ENCODE measurements around the gene CLMP.
"Not testable (repeated sequence)": the region's sequence is repeated elsewhere in the genome, so short reads cannot be mapped to it uniquely, and the experiment has no call there.

The CLMP gene

DNA sequence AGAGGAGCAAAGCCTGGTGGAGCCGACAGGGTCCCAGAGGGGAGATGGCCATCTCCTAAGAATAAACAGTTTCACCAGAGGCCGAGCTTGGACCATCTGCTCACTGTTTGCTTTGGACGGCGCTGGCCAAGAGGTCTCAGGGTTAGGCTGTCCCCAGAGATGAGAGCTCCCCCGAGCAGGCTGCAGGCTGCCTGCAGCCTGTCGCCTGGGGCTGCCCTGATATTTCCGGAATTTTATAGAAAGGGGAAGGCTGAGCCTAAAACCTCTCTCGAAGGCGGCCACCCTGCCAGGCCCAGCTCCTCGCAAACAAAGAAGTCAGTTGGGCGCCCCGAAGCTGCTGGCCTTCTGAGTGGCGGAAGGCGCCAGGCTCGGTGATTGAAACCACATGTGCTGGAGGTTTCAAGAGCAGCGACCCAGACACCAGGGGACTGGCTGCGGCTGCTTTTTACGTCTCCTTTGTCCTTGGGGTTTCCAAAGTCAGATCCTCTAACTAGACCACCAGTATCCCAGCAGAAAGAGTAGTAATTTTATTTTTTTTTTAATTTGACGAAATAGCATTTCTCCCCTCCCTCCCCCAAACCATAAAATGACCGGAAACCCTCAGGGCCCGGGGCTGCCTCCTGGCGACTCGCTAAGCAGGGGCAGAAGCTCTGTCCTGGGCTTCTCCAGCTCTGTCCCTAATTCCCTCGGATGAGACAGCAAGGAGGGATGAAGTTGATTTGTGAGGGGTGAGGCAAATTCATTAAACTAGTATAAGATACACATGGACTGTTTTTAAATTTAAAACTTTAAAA, 57.4 kb downstream of the CLMP start:
- Mint-ChIP-seq H3K27ac (no peak overlapping the region), H3K4me1 (ENCODE audit: low read depth) (no peaks in the 10 kb centered on the region), H3K4me3 (no peak overlapping the region), H3K27me3 (ENCODE audit: low read depth) (no peaks in the 10 kb centered on the region), H3K9me3 (no peaks in the 10 kb centered on the region), H3K36me3 (ENCODE audit: low read depth) (no peaks in the 10 kb centered on the region)
- DNase-seq (ENCODE audit: low spot score) = no peak

DNA sequence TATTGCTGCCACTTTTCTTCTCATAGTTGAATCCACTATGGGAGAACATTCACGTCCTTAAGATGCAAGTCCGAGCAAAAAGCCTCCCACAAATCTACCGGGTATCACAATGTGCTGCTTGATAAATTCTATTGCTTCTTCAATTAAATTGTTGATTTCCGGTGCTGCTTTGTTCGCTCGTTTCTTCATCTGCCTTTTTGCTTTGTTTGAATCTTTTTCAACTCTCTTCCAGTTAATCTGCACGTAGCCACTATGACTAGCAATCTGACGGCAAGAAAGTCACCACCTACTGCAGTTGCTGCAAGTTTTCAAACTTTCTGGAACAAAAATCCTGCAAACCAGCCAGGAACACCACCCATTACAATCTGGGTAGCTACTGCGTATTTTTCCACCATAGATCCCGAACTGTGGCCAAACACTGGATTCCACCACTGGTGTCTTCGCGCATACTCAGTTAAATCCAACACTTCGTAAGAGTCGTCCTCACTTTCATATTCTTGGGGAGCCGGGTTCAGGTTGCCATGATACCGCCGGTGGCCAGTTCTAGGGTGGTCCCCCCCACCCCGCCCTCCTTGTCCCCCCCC, 59.1 kb downstream of the CLMP start:
- no peaks in the 10 kb centered on the region for H3K4me1 Mint-ChIP-seq (ENCODE audit: low read depth)
- DNase-seq (ENCODE audit: low spot score) = no peak
- H3K27ac Mint-ChIP-seq = no peak overlapping the region
- no peaks in the 10 kb centered on the region for H3K27me3 Mint-ChIP-seq (ENCODE audit: low read depth)
- no peak overlapping the region for H3K4me3 Mint-ChIP-seq
- no peaks in the 10 kb centered on the region for H3K36me3 Mint-ChIP-seq (ENCODE audit: low read depth)
- no peaks in the 10 kb centered on the region for H3K9me3 Mint-ChIP-seq

DNA sequence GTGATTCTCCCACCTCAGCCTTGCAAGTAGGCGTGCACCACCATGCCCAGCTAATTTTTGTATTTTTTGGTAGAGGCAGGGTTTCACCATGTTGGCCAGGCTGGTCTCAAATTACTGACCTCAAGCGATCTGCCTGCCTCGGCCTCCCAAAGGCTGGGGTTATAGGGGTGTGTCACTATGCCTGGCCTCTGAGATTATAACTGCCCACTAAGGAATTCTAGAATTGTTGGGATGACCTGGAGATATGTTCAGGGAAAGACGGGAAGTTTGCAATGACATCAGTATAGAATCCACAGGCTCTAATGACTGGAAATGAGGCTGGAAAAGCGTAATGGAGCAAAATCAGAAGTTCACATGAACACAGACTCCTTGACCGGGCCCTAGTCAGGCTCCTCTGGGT, 62.2 kb downstream of the CLMP start:
- no peak overlapping the region for H3K27ac Mint-ChIP-seq
- peaks cover 2% of the 10 kb centered on the region for H3K4me1 Mint-ChIP-seq (ENCODE audit: low read depth)
- DNase-seq (ENCODE audit: low spot score) = no peak
- no peaks in the 10 kb centered on the region for H3K36me3 Mint-ChIP-seq (ENCODE audit: low read depth)
- no peaks in the 10 kb centered on the region for H3K9me3 Mint-ChIP-seq
- H3K27me3 Mint-ChIP-seq (ENCODE audit: low read depth) = no peaks in the 10 kb centered on the region
- H3K4me3 Mint-ChIP-seq = no peak overlapping the region

GRCh38 chr11:123132034-123132766, 62.8 kb downstream of the CLMP start:
- not testable (repeated sequence) for H3K9me3 Mint-ChIP-seq; H3K36me3 Mint-ChIP-seq (ENCODE audit: low read depth); H3K27ac Mint-ChIP-seq; H3K4me3 Mint-ChIP-seq; DNase-seq (ENCODE audit: low spot score); H3K27me3 Mint-ChIP-seq (ENCODE audit: low read depth); H3K4me1 Mint-ChIP-seq (ENCODE audit: low read depth)

- H3K27me3 Mint-ChIP-seq (ENCODE audit: low read depth) = no peaks in the 10 kb centered on the region
- H3K4me1 Mint-ChIP-seq (ENCODE audit: low read depth) = peaks cover 2% of the 10 kb centered on the region
- H3K27ac Mint-ChIP-seq = no peak overlapping the region
- no peak for DNase-seq (ENCODE audit: low spot score)
- H3K9me3 Mint-ChIP-seq = no peaks in the 10 kb centered on the region
- H3K36me3 Mint-ChIP-seq (ENCODE audit: low read depth) = no peaks in the 10 kb centered on the region
- no peak overlapping the region for H3K4me3 Mint-ChIP-seq
Observed at GRCh38 chr11:123129920-123130319, 65.1 kb downstream of the CLMP start.

GRCh38 chr11:123125169-123125568, 69.9 kb downstream of the CLMP start:
- no peak for DNase-seq (ENCODE audit: low spot score)
- H3K9me3 Mint-ChIP-seq = no peaks in the 10 kb centered on the region
- no peak overlapping the region for H3K4me3 Mint-ChIP-seq
- no peak overlapping the region for H3K27ac Mint-ChIP-seq
- peaks cover 2% of the 10 kb centered on the region for H3K27me3 Mint-ChIP-seq (ENCODE audit: low read depth)
- no peaks in the 10 kb centered on the region for H3K36me3 Mint-ChIP-seq (ENCODE audit: low read depth)
- peaks cover 2% of the 10 kb centered on the region for H3K4me1 Mint-ChIP-seq (ENCODE audit: low read depth)

DNA sequence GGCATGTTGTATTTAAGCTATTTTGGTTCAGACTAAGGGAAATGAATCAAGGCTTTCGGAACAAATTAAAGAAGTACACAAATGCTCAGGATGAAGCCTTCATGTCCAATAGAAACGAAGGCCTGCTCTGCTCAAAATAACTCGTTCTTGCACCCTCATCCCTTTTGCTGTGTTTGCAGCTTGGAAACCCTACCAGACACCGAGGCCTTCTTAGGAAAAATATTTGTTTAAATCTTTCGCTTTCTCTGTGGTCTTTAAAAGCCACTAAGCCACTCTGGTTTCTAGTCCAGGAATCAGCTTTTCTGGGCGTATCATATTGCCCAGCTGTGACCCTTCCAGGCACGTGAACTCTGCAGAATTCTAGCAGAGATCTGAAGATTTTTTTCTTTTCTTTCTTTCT, 72.2 kb downstream of the CLMP start:
- Mint-ChIP-seq H3K27ac (no peak overlapping the region), H3K27me3 (ENCODE audit: low read depth) (peaks cover 2% of the 10 kb centered on the region), H3K4me3 (no peak overlapping the region), H3K36me3 (ENCODE audit: low read depth) (no peaks in the 10 kb centered on the region), H3K4me1 (ENCODE audit: low read depth) (peaks cover 6% of the 10 kb centered on the region), H3K9me3 (no peaks in the 10 kb centered on the region)
- DNase-seq (ENCODE audit: low spot score) = no peak

DNA sequence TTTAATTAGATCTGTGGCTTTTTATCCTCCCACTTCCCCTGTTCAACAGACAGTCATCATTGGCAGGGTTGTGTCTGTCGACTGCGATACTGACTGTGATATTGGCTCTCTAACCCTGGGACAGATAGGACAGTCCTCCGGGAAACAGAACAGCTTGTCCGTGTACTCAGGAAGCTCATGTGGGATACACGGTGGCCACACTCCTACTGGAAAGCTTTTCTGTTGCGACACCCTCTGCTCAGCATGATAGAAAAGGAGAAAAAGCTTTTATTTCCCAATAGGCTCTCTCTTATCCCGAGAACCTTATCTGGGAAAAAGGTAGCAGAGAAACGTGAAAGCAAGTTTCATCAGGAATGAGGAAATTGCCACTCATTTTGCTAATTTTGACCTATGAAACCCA, 72.7 kb downstream of the CLMP start:
- H3K4me1 Mint-ChIP-seq (ENCODE audit: low read depth) = peaks cover 6% of the 10 kb centered on the region
- no peaks in the 10 kb centered on the region for H3K36me3 Mint-ChIP-seq (ENCODE audit: low read depth)
- no peak overlapping the region for H3K4me3 Mint-ChIP-seq
- H3K27ac Mint-ChIP-seq = no peak overlapping the region
- peaks cover 2% of the 10 kb centered on the region for H3K27me3 Mint-ChIP-seq (ENCODE audit: low read depth)
- DNase-seq (ENCODE audit: low spot score) = no peak
- no peaks in the 10 kb centered on the region for H3K9me3 Mint-ChIP-seq

DNA sequence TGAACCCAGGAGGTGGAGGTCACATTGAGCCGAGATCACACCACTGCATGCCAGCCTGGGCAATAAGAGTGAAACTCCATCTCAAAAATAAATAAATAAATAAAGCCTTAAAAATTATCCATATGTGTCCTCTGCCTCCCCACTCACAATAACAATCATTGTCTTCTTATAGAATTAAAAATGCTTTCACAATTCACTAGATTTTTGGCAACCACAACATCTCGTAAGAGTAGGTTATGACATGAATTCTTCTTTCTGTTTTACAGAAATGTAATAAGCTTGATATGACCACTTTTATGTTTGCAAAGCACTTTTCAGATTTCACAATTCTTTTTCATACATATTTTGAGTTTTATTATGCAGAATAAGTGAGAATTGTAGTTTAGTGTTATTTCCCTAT, 78.6 kb downstream of the CLMP start:
- Mint-ChIP-seq H3K4me1 (ENCODE audit: low read depth) (peaks cover 6% of the 10 kb centered on the region), H3K27ac (no peak overlapping the region), H3K4me3 (no peak overlapping the region), H3K27me3 (ENCODE audit: low read depth) (no peaks in the 10 kb centered on the region), H3K36me3 (ENCODE audit: low read depth) (no peaks in the 10 kb centered on the region), H3K9me3 (no peaks in the 10 kb centered on the region)
- no peak for DNase-seq (ENCODE audit: low spot score)

GRCh38 chr11:123111465-123111864, 83.6 kb downstream of the CLMP start:
- H3K36me3 Mint-ChIP-seq (ENCODE audit: low read depth) = no peaks in the 10 kb centered on the region
- no peak for DNase-seq (ENCODE audit: low spot score)
- H3K4me3 Mint-ChIP-seq = no peak overlapping the region
- H3K27ac Mint-ChIP-seq = no peak overlapping the region
- H3K4me1 Mint-ChIP-seq (ENCODE audit: low read depth) = peaks cover 3% of the 10 kb centered on the region
- H3K9me3 Mint-ChIP-seq = no peaks in the 10 kb centered on the region
- peaks cover 13% of the 10 kb centered on the region for H3K27me3 Mint-ChIP-seq (ENCODE audit: low read depth)

- Mint-ChIP-seq H3K4me1 (ENCODE audit: low read depth) (peaks cover 3% of the 10 kb centered on the region), H3K27ac (no peak overlapping the region), H3K36me3 (ENCODE audit: low read depth) (no peaks in the 10 kb centered on the region), H3K9me3 (no peaks in the 10 kb centered on the region), H3K4me3 (no peak overlapping the region), H3K27me3 (ENCODE audit: low read depth) (peaks cover 13% of the 10 kb centered on the region)
- DNase-seq (ENCODE audit: low spot score) = no peak
Observed at GRCh38 chr11:123110397-123110796, 84.7 kb downstream of the CLMP start.

- Mint-ChIP-seq H3K4me3 (no peak overlapping the region), H3K27me3 (ENCODE audit: low read depth) (peaks cover 13% of the 10 kb centered on the region), H3K9me3 (no peaks in the 10 kb centered on the region), H3K27ac (no peak overlapping the region), H3K4me1 (ENCODE audit: low read depth) (peaks cover 10% of the 10 kb centered on the region), H3K36me3 (ENCODE audit: low read depth) (no peaks in the 10 kb centered on the region)
- DNase-seq (ENCODE audit: low spot score) = no peak
Observed at GRCh38 chr11:123107945-123108495, 87.0 kb downstream of the CLMP start.

DNA sequence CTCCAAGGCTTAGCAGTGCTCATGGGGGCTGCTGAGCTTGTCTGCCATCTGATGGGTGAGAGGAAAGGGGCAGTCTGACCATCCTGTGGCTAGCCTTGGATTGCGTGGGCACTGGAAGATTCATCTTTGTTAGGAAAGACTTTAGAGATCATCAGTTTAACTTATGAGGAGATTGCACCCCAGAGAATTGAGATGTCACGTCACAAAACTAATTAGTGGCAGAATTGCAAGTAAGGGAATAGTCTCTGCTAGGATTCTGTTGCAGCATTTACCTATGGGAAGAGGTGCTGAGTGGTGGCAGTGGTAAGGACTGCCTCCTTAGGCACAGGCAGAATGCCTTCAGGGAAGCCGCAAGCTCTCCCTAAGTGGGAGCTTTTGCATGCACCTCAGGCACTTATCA, 90.4 kb downstream of the CLMP start:
- Mint-ChIP-seq H3K4me1 (ENCODE audit: low read depth) (peaks cover 16% of the 10 kb centered on the region), H3K9me3 (no peaks in the 10 kb centered on the region), H3K4me3 (no peak overlapping the region), H3K27ac (no peak overlapping the region), H3K36me3 (ENCODE audit: low read depth) (no peaks in the 10 kb centered on the region), H3K27me3 (ENCODE audit: low read depth) (peaks cover 13% of the 10 kb centered on the region)
- no peak for DNase-seq (ENCODE audit: low spot score)

GRCh38 chr11:123103326-123103980, 91.6 kb downstream of the CLMP start:
- peaks cover 16% of the 10 kb centered on the region for H3K4me1 Mint-ChIP-seq (ENCODE audit: low read depth)
- H3K36me3 Mint-ChIP-seq (ENCODE audit: low read depth) = no peaks in the 10 kb centered on the region
- no peak overlapping the region for H3K27ac Mint-ChIP-seq
- H3K27me3 Mint-ChIP-seq (ENCODE audit: low read depth) = peaks cover 5% of the 10 kb centered on the region
- H3K9me3 Mint-ChIP-seq = no peaks in the 10 kb centered on the region
- DNase-seq (ENCODE audit: low spot score) = no peak
- no peak overlapping the region for H3K4me3 Mint-ChIP-seq

Measured in T-helper 2 cell treated with Interferon-gamma antibody and Interleukin-4, amounts not matched to agents 5 μg/mL and 100 μg/mL, for 36 hours (primary cell).